A549 treated with DMSO at 1 μM for 4 hours (cell line): Measurements from ENCODE around the gene PLXNA2. TPM values are rescaled to one million over a fixed set of nuclear protein-coding genes. Genes with fewer than 3 reads are reported as not detected.

Experiments
- total RNA-seq: library from RNA; stranded (reverse); fragments of 200-300 nt; extraction: Qiagen RNA extraction; gene quantifications from 5 replicates; pipeline ENCODE4 v1.2.3, GENCODE V29; 2022; ENCODE audit warnings: low read depth

PLXNA2 gene, protein sequence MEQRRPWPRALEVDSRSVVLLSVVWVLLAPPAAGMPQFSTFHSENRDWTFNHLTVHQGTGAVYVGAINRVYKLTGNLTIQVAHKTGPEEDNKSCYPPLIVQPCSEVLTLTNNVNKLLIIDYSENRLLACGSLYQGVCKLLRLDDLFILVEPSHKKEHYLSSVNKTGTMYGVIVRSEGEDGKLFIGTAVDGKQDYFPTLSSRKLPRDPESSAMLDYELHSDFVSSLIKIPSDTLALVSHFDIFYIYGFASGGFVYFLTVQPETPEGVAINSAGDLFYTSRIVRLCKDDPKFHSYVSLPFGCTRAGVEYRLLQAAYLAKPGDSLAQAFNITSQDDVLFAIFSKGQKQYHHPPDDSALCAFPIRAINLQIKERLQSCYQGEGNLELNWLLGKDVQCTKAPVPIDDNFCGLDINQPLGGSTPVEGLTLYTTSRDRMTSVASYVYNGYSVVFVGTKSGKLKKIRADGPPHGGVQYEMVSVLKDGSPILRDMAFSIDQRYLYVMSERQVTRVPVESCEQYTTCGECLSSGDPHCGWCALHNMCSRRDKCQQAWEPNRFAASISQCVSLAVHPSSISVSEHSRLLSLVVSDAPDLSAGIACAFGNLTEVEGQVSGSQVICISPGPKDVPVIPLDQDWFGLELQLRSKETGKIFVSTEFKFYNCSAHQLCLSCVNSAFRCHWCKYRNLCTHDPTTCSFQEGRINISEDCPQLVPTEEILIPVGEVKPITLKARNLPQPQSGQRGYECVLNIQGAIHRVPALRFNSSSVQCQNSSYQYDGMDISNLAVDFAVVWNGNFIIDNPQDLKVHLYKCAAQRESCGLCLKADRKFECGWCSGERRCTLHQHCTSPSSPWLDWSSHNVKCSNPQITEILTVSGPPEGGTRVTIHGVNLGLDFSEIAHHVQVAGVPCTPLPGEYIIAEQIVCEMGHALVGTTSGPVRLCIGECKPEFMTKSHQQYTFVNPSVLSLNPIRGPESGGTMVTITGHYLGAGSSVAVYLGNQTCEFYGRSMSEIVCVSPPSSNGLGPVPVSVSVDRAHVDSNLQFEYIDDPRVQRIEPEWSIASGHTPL (N-terminal part only)
- 0.48 to 0.94 TPM (median 0.86 TPM) in 5 replicates for total RNA-seq

DNA sequence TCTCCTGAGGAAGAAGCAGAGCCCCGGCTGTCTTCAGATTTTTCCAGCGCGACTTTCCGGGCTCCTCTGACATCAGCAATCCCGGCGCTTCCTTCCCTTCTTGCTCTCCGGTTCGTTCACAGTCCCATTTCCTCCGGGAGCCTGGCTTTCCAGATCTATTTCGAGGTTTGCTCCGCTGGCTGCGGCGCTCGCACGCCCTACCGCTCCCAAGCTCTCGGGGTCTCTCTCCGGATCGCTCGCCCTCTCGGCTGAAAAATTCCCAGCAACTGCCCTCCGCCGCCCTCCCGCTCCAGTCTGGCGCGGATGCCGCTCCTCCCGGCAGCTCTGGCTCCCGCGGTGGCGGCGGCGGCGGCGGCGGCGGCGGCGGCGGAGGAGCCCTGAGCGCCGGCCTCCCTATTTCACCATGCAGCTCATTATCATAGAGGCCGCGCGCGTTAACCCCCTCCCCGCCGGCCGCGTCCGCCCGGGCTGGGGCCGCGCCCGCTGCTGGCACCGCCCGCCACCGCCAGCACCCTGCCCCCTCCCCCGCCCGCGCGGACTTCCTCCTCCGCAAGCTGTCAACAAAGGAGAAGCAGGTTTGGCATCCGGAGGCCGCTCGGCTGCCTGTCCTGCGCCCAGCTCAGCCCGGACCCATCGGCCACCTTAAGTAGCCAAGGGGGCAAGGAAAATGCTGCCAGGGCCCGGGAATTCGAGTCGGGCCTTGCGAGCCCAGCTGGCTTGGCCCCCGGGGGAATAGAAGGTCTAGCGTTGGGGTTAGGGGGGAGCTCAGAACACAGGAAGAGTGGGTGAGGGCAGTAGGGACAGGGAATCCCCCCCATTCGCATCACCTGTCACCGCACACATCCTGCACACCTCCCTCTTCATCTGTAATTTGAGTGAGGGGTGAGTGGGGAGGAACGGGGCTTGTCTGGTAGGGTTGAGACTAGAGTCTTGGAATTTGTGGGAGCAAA, at the start of gene PLXNA2:
TSS of gene PLXNA2 (minus strand) at position 418 of the 950 bp plus-strand sequence. CDS start 26,462 bp downstream, outside the sequence.

